Measurements from ENCODE around the gene FAM53A.
"Not testable (repeated sequence)": the region's sequence is repeated elsewhere in the genome, so short reads cannot be mapped to it uniquely, and the experiment has no call there.

Gene FAM53A

DNA sequence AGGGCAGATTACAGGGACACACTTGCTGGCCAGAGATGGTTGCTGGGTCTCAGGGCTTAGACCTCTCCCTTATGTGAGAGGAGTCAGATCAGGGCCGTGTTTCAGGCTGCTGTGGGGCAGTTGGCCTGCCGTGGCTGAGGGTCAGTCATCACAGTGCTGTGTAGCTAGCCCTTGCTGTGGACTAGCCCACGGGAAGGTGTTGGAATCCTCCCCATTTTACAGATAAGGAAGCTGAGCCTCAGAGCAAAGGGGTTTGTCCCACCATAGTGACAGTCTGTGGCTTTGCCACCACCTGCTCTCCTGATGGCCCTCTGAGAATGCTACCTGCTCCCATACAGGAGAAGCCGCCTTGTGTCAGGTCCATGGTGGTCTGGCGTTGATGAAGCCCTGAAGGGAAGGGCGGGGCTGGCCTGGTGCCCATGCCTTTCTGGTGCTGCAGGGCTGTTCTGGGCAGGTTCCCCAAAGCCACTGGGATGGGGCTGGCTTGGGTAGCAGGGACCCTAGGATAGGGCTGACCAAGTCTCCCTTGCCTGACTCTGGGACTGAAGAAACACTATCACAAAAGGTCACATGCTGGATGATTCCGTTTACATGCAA, 2.4 kb upstream of the FAM53A start:
- DNase-seq (ENCODE audit: low read depth in 2 of 2): no peak

DNA sequence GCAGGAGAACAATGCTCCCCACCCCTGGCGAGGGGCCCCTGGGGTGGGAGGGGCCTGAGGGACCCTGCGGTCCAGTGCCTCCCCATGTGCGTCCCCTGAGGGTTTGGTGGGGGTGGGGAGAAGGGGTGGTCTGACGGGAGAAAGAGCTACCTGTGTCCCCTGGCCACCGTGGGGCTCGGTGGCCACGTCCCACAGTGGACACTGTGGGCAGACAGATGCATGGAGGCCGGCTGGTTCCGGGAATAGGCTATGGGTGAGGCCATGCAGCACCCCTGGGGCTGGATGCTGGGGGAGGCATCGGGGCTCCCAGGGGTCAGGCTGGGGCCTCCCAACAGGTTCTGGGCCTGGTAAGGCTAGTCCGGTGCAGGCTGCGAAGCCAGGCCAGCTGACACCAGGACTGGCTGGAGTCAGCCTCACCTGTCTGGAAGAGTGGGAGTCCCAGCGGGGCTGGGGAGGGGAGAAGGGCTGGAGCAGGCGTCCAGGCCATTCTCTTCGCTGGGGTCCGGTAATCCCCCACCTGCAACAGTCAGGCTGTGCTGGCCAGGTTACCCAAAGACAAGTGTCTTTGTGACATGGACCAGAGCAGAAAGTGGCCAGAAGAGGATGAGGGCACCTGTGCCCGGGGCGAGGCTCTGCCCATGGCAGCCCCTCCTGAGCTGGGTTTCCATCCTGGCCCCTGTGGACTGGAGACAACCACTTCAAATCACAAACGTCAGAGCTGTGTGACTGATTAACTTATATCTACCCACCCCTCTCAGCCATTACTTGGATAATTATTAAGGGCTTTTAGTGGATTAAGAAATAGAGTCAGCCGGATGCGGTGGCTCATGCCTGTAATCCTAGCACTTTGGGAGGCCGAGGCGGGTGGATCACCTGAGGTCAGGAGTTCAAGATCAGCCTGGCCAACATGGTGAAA, 1.4 kb upstream of the FAM53A start:
- no peak for DNase-seq (ENCODE audit: low read depth in 2 of 2)

DNA sequence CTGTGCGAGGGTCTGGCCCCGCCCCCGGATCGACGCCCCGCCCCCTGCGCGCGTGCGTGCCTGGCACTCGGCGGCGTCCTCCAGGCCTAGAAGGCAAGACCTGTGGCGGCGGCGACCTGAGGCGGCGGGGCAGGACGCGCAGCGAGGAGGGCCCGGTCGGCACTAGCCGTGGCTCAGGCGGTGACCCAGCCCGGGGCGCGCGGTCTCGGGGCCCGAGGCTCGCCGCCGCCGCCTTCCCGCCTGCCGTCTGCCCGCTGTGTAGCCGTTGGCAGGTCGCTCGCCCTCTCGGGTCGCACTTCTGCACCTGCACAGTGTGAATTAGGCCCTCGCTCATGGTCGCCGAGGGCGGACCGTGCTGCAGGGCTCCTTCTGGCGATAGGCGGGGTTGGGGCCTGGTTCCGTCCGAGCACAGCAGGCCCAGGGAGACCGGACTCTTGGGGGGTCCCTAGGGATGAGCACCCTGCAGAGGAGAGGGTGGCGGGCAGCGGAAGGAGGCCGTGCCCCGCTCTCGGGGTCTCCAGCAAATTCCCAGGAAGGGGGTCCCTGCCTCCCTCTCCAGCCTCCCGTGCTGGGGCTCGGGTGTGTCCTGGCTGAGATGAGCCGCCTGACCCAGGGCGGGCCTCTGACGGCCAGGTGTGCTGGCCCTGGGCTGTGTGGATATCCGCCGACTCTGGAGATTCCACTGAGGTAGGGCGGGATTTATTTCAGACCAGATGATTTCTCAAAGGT, 557 bp upstream of the FAM53A start:
- DNase-seq (ENCODE audit: low read depth in 2 of 2): no peak

DNA sequence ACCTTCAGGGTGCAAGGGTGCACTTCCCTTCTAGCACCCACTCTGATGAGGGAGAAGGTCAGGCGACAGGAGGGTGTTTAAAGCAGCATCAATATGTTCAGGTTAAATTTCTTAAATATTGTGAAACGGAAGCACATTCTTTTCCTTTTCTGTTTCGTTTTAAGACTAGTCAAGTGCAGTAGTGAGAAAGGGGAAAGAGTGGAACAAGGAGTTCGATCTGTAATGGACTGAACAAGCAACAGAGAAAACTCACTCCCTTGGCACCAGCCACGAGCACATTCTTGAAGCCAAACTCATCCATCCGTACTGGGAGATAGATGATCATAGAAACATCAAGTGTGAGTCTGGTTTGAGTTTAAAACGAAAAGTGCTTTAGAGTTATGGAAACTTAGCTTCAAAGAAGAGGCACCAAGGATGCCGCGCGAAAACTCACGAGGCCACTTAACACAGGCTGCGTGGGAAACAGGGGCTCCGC, 815 bp downstream of the FAM53A start:
- no peak for DNase-seq (ENCODE audit: low read depth in 2 of 2)

DNA sequence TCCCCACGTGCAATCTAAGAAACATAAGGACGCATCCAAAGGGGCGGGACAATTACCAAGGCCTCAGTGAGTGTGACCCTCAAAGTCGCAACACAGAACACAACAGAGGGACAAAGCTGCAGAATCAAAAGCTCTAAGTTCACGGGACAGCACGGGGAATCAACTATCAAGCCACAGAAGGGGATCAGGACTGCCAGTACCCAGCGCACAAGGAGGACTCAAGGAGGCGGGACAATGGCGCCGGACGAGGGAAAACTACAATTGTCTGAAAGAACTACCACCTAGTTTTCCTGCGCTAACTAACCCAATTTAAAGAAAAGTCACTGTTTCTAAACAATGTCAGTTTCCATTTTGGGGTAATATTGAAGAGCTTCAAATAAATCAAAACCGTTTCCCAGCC, 1.3 kb downstream of the FAM53A start:
- DNase-seq (ENCODE audit: low read depth in 2 of 2): no peak

DNA sequence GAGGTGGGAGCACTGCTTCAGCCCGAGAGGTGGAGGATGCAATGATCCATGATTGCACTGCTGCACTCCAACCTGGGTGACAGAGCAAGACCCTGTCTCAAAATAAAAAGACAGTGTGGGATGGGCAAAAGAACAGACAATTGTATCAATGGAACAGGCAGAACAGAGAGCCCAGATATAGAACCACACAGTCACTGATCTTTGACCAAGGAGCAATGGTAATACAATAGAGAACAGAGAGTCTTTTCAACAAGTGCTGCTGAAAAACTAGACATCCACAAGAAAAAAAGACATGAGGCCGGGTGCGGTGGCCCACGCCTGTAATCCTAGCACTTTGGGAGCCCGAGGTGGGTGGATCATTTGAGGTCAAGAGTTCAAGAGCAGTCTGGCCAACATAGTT, 5.9 kb downstream of the FAM53A start:
- no peak for DNase-seq (ENCODE audit: low read depth in 2 of 2)

DNA sequence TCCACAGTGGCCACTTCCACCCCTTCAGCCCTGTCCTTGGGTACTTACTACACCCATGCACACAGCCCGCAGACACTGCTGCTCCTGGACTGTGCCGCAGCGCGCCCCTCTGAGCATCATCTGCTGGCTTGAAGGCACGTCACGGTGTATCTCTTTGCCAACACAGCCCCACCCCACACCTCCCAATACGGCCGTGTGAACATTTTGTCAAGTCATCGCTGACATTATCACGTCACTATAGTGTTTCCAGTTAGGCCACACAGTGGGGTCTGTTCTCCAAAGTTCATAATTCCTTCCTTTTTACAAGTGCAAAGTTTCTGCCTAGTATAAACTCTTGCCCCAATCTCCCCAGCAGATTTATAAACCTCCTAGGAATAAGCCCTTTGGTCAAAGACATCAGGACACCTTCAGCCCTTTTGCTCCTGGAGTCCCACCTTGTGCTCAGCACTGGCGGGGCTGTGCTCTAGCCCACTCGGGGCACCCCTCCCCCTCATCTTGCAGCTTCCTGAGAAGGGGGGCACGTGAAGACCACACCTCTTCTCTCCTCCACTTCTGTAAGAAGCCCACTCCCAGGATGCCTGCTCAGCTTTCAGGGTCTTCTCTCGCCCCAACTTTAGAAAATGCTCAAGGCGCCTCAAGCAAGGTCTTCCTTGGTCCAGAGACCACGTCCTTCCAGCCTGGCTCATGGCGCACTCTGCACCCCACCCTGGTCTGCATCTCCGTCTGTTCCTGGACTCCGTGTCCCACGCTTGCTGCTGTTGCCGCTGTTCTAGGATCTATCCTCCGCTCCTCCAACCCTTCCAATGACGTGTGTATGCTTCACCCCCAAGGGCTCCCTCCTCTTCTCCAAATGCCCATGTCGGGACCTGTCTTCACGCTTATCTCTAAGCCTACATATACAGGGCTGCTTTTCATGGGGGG, 7.2 kb downstream of the FAM53A start:
- no peak for DNase-seq (ENCODE audit: low read depth in 2 of 2)

DNA sequence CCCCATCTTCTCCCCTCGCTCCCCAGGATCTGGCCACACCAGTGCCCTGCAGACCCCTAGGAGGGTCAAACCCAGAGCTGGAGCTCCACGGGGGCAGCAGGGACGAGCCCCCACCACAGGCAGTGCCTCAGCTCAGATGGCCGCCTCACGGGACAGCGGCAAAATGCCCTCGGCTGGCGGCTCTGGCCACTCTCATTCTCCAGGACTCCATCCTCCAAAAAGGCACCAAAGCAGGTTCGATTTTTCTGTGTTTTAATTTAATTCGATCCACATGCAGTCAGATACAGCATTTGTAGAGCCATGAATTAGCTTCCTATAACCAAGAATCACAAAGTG, 8.3 kb downstream of the FAM53A start:
- DNase-seq (ENCODE audit: low read depth in 2 of 2): no peak

DNA sequence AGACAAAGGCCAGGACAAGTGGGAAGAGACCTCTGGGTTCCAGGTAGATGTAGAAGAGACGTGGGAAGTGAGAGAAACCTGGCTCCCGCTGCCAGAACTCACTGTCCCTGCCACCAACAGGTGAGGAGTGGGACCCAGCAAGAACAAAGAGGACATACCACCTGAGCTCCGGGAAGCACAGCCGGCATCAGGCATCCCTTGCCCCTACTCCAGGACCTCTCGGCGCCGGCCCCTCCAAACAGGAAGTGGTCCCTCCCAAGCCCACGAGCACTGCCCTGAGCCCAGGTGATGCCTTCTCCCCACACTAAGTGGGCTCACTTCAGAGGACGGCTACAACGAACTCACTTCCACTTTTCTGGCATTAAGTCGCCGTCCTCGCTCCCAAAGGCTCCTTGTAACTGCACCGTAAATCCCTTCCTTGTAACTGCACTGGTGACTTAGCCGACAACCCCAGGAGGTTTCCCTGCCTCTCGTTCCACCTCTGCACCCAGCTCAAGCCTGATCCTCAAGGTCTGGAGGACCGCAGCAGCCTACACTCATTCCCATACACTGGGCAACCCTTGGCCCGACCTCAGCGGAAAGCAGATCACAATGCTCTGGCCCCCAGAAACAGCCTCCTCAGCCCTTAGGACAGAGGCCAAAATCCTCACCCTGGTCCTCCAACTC, 8.8 kb downstream of the FAM53A start:
- DNase-seq (ENCODE audit: low read depth in 2 of 2): no peak

DNA sequence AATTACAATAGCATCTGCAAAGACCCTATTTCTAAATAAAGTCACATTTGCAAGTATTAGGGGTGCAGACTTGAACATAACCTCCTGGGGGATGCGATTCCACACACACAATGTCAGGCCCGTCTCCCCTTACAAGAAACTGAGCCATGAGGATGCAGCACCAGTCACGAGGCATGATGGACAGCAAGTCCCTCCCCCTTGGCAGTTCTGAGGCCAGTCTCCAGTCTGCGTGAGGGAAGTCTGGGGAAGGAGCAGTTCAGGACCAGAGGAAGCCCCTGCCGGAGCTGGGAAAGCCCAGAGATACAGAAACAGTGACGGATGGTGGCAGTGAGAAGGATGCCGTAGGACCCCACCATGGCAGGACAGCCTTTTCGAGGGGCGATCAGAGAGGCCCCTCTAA, 9.4 kb downstream of the FAM53A start:
- no peak for DNase-seq (ENCODE audit: low read depth in 2 of 2)

DNA sequence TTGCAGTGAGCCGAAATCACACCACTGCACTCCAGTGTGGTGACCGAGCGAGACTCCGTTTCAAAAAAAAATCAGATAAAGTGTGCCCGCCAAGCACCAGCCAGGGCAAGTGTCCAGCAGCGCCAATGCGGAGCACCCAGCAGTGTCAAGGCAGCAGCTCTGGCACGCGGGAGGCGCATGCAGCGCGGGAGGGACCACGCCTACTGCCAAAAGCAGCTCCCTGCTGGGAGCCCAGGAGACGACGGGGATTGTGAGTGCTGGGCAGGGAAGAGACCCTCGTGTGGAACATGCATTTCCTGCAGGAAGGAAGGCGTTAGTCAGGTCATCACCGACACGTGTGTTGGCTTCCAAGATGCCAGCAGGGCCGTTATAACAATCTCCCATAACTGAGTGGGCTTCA, 10.4 kb downstream of the FAM53A start:
- DNase-seq (ENCODE audit: low read depth in 2 of 2): no peak

DNA sequence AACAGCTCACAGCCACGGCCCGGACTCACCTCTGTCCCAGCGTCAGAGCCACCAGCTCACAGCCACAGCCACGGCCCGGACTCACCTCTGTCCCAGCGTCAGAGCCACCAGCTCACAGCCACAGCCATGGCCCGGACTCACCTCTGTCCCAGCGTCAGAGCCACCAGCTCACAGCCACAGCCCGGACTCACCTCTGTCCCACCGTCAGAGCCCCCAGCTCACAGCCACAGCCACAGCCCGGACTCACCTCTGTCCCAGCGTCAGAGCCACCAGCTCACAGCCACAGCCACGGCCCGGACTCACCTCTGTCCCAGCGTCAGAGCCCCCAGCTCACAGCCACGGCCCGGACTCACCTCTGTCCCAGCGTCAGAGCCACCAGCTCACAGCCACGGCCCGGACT, 13.1 kb downstream of the FAM53A start:
- not testable (repeated sequence) for DNase-seq (ENCODE audit: low read depth in 2 of 2)

DNA sequence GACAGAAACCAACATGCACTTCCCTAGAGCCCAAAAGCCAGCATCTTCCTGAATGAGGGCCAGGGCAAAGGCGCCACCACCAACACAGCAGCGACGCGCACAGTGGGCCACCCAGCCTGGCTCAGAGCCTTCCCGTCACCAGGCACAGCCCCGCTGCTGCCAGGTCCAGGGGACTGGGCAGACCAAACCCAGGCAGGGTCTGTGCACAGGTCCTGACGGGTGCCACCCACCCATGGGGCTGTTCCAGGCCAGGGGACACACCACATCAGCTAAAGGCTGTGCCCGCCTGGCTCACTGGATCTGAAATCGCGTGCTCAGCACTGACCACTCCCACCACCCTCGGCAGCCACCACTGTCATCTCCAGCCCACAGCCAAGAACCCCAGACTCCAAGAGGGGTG, 13.8 kb downstream of the FAM53A start:
- DNase-seq (ENCODE audit: low read depth in 2 of 2): no peak

DNA sequence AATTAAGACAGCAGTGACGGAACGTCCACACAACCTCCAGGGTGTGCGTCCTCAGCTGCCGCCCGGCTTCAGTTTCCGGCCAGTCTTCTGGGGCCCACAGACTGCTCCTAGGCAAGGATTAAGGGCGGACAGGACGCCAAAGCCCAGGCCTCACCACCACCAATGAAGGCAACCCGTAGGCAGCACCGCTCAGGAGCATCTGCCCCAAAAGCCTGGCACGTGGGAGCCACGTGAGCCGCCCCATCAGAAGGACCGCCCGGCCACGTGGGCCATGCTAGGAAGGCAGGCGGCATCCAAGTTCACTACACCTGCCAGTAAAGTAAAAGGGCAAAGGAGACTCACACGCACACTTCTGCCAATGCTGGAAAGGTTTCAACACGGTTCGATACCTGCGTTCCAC, 14.3 kb downstream of the FAM53A start:
- no peak for DNase-seq (ENCODE audit: low read depth in 2 of 2)

DNA sequence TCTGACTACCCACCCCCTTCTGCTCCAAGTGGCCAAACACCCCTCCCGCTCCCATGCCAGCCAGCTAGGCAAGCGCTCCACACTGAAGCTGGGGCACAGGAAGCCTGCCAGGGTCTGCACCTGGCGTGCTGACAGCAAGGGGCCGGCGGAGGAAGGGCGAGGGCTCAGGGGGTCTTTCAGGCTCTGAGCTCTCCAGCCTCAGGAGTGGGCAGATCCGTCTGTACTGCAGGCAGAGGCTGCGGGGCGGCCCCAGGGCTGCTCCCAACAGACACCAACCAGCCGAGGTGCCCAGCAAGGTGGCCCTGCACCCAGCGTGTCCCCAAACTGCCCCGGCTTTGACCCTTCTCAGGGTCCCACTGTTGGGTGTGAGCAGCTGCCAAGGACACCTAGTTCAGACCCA, 14.8 kb downstream of the FAM53A start:
- no peak for DNase-seq (ENCODE audit: low read depth in 2 of 2)

DNA sequence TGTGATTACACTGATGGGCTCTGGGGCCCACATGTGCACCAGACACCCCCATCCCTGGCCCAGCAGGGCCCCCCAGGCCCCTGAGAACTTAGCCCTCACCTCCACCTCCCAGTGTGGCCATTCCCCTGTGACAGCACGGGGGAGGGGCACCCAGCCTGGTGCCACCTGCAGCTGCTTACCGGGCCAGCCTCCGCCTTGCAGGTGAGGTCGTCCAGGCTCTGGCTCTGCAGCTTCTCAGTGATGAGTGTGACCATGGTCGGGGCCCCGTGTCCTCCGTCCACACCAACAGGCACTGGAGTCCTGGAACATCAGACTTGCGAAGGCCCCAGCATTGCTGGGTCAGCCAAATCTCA, 15.6 kb downstream of the FAM53A start:
- no peak for DNase-seq (ENCODE audit: low read depth in 2 of 2)

DNA sequence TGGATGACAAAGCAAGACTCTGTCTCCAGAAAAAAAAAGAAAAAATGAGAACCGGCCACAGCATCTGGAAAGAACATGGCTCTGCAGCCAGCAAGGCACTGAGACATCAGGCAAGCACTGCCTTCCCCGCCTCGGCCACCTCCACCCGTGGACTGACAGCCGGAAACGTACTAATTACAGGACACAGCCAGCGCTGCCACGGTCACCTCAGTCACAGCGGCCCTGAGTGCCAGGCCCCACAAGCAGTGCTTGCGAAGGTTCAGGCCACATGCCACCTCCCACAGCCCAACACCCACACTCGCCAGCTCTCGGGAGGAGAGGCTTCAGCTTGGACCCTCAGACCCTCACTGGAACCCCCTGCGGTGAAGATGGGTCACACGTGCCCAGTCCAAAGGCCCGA, 16.8 kb downstream of the FAM53A start:
- no peak for DNase-seq (ENCODE audit: low read depth in 2 of 2)

DNA sequence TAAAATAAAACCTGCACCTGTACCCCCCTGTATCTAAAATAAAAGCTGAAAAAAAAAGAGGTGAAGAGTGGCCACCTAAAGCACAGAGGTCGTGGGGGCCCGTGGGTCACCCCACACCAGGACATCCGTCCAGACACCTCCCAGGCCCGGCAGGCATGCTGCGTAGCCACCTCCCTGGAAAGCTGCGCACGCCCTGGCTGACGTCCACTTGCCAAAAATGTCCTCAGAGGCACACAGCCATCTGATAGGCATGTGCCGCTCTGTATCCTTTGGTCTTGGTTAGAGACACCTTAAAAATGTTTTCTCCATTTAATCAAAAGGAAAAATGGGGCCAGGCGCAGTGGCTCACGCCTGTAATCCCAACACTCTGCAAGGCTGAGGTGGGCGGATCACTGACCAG, 17.7 kb downstream of the FAM53A start:
- DNase-seq (ENCODE audit: low read depth in 2 of 2): no peak

DNA sequence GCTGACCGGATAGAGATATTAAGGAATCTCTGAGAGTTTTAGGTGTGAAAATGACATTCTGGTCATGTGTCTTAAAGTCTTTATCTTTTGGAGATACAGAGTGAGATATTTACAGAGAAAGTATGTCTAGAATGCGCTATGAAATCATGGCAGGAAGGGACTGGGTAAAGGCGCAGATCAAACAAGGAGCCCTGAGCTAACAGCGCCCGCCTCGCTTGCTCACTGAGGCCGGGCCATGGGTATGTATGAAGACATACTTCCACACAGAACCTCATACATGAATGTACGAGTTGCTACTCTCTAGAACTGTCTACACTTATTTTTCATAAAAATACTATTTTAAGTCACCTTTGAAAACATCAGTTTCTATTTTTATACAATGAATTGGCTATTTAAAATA, 20.0 kb downstream of the FAM53A start:
- DNase-seq (ENCODE audit: low read depth in 2 of 2): no peak

DNA sequence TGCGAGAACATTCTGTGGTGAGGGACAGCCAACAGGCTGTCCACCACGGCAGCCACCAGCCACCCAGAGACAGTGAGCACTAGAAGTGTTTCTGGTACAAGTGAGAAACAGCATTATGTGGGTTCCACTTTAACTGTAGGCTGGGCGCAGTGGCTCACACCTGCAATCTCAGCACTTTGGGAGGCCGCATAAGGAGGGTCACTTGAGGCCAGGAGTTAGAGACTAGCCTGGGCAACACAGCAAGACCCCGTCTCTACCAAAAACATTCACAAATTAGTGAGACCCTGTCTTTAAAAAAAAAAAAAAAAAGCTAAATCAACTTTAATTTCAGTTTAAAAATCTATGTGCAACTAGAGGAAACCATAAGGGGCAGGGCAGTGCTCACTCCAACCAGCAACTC, 20.6 kb downstream of the FAM53A start:
- no peak for DNase-seq (ENCODE audit: low read depth in 2 of 2)

DNA sequence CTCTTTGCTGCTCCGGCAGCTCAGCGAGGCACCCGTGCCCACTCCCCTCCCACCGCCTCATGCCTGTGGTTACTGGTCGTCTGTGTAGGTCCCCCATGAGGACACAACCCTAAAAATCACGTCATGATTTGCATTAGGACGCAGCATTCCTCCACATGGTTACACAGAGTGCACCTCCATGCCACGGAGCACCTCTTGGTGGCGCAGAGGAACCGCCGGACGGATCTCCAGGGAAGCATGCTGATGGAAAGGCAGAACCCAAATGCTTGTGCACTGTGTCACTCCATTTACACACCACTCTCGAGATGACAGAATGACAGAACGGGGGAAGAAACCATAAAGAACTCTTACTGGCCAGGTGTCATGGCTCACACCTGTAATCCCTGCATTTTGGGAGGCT, 22.4 kb downstream of the FAM53A start:
- no peak for DNase-seq (ENCODE audit: low read depth in 2 of 2)

Data from stimulated activated CD8-positive, alpha-beta memory T cell treated with anti-CD3 and anti-CD28 coated beads, Interleukin-15, amount 100 ng/mL, for 48 hours (primary cell).